ENCODE results near the gene NRCAM.

NRCAM gene

DNA sequence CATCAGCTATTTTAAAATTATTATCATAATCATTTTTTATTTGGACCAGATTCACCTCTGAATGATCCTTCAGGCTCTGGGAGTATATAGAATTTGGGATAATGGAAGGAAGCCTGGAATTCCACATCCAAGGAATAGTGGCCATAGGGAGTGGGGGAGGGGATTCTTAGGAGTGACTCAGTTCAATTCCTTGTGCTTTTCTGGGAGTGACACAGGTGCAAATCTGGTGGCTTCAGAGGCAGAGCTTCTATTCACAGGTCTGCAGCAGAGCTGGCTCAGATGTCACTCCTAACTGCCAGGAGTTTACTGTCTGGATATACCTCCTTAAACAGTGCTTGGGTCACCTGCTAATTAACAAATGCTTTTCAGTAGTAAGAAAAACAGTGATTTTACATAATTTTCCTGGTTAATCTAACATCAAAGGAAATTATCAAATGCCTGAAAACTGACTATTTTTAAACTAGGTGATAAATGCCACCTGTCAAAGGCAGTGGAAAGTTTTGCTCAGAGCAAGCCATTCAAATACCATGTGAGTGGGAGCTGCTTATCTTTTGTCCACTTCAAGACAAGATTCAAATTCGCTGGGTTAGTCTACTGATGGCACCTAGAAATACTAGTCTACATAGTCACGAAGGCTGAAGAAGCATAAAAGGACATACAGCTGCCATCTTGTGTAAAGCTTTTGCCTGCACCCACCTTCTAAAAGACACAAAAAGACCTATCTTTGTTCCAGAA lies 219.4 kb downstream of the NRCAM start:
- DNase-seq: no peak

DNA sequence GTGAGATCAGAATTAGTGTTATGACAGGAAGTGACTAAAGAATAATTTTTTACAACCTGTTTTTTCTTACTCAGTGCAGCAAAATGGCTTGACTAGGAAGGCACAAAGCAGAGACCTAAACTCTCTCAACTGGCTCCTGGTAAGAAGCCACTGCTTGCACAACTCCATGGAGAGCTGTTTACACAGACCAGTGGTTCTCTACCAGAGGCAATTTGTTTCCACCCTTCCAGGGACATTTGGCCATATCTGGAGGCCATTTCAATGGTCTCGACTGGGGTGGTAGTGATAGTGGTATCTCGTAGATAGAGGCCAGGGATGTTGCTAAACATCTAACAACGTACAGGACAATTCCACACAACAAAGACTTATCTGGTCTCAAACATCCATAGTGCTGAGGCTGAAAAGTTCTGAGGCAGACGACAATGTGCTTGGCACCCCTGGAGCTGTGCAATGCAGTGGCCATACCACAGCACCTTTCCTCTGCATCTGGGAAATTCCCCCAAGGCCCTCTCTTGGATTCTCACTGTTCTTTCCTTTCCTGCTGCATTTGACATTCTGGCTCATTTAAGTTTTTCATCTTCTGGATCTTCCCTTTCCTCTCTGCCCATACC lies 220.7 kb downstream of the NRCAM start:
- no peak for DNase-seq

DNA sequence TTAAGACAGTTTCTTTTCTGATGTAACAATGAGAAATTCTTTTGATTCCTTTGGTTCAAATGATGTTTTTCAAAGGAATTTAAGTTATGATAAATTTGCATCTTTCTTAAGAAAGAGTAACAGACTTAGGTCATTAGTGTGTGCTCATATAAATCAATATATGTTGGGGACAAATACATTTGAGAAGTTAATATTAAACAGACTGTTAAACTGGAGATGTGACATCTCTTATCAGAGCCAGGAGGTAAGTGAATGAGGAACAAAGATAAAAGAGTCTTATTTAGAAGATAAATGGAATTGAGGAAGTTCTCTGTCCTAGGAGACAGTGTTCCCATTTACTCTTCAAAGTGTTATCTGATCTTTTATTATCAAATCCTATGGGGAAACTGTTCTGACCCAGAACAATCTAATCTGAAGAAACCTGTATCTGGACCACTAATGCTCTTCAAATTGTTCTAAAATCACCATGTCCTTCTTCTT lies 221.2 kb downstream of the NRCAM start:
- no peak for DNase-seq

DNA sequence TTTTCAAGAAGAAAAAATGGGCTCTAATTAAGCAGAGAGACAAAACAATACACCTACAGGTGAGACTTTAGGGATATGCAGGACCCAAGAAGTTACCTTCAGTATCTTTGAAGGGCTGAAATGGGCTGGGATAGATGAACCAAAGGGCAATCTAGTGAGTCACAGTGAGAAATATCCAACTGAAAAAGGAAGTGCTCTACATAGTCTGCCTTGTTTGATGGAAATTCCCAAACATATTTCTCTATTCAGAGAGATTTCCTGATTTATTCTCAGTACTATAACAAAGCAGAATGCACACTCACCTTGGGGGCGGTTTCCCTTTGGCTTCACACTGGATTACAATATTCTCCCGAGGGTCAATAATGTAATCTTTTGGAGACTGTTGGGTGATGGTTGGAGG lies 222.0 kb downstream of the NRCAM start:
- no peak for DNase-seq

DNA sequence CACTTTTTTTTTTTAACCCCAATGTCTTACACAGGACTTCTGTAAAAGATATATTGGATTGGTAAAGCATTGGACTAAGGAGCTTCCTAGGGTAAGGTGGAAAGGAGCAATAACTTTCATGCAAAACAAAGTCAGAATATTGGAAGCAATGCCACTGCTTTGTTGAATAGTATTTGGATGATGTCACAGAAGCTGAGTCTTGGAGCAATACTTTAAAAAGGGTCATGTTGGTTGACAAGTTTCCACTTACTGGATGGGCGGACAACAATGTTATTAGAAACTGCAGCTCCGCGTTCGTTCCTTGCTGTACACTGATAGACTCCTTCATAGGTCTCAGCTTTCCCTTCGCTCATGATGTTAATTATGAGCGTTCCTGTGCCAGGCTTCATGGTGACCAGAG lies 224.2 kb downstream of the NRCAM start:
- DNase-seq: no peak

DNA sequence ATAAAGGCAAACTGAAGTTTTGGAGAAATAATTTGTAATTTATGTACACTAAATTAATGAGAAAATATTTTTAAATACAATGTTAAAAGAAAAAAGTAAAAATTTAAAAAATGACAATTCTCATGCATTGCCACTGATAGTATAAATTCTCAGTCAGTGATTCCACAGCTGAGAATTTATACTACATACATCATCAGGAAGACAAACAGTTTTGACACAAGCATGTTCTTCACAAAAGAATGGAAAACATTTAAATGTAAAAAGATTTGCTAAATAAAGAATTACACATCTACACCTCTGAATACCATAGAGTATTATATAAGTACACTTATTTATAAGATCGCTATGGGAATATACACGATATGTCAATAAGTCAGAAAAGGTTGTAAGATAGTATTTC lies 225.0 kb downstream of the NRCAM start:
- DNase-seq: no peak

DNA sequence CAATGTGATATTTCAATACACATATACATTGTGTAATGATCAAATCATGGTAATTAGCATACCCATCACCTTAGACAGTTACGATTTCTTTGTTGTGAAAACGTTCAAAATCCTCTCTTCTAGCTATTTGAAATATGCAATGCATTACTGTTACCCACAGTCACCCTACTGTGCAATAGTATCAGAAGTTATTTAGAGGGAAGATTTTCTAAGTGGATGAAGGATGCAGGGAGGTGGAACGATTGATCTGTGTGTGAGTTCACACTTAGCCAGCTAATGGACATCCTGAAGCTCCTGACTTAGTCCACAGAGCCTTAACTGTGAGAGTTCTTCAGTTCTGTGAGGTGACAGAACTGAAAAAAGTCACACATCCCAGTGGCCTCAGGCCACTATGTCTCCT lies 228.9 kb downstream of the NRCAM start:
- DNase-seq: no peak

DNA sequence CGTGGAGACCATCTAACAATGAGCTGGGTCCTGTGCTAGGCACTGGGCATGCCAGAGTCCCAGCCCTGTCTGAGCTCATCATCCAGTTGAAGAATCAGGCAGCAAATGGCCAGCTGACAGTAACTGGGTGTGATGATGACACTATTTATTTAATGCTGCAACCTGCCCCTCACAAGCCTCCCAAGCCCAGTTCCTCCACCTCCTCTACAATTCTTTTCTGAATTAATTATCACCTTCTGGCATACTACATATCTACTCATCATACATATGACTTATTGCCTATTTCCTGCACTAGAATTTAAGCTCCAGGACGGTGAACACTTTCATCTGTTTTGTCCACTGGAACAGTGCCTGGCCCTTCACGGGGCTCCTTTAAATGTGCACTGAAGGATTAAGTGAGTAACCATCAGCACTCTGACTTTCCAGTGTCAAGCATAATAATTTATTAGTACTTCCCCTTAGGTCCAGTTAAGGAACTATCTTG lies 229.4 kb downstream of the NRCAM start:
- DNase-seq: no peak

DNA sequence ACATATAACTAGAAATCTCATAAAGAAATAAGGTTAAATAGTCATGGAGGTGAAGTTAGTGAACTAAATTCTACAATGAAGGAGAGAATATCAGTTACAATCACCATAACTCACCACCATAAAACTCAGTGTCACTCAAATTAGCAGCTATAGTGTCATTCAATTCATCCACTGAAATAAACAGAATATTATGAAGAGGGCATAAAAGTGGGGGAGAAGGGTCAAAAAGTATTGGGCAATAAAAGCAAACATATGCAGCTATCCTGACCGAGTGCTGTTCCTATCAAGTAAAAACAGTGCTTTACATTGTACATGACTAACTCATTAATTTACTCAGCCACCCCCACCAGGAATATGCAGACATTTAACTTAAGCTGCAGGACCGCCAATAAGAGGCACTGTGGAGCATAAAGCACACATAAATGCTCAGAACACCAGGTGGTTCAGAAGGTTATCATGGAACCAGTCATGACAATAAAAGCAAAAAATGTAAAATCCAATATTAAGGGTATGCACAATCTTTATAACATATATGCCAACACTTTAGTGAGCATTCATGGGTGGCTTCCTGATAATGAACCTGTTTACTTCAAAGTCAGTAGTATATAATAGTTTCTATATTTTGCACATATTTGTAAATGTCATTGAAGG lies 230.6 kb downstream of the NRCAM start:
- no peak for DNase-seq

DNA sequence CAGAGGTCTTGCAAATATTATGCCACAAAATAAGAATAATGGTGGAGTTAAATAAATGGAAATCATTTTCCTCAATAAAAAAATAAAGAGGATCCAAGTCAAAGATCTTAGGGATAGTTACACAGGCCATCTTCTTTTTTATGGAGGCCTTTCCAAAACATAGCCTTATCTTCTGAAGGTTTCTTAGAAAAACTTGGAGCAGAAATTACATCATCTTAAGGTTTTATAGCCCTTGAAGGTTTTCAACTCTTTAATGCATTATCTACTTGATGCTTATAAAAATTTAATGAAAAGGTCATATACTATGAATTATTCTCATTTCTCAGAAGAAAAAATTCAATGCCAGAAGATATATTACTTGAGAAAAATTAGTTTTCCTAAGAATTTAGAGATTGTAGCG lies 231.8 kb downstream of the NRCAM start:
- DNase-seq: no peak

DNA sequence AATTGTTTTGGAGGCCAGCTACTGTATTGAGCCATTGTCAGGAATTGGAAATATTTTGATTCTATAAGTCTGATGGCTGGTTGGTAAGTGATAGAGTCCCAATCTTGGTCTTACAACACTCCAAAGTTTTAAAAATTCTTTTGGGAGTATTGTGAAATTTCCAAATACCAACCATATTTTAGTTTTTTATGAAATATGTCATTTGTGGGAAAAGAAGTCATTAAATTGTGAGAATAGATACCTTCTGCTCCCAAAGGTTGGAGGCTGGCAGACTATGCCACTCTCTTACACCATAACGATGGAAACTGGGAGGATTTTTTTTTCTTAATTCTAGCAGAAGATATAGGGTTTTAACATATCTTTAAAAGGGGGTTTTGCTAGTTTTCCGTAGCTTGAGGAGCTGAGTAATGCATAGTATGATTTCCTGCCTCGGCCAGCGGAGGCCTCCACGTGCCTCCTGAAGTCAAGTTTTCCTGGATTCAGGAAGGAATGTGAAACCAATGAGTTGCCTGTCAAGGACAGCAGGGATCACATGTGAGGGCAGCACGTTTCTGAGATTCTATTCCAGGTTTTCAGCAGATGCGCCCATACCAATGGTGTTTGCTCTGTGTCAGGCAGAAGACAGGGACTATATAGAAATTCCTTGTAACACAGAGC lies 233.9 kb downstream of the NRCAM start:
- no peak for DNase-seq

DNA sequence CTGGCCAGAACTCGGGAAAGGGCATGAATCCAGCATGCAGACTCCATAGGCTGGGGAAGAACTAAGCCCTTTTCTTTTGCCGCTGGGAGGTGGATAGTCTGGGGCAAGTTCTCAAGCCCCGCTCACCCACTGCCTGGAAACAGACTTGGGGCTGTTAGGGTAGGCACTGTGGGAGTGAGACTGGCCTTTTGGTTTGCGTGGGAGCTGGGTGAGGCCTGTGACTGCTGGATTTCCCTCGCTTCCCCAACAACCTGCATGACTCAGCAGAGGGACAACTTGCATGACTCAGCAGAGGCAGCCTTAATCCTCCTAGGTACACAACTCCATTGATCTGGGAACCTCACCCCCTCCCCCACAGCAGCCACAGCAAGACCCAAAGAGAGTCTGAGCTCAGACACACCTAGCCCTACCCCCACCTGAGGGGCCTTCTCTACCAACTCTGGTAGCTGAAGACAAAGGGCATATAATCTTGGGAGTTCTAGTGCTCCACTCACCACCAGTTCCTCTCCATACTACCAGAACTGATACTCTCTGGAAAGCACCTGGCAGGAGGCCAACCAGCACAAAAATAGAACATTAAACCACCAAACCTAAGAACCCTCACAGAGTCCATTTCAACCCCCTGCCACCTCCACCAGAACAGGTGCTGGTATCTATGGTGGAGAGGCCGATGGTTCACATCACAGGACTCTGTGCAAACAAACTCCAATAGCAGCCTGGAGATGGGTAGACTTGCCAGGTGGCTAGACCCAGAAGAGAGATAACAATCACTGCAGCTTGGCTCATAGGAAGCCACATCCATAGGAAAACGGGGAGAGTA lies 244.6 kb downstream of the NRCAM start:
- no peak for DNase-seq

DNA sequence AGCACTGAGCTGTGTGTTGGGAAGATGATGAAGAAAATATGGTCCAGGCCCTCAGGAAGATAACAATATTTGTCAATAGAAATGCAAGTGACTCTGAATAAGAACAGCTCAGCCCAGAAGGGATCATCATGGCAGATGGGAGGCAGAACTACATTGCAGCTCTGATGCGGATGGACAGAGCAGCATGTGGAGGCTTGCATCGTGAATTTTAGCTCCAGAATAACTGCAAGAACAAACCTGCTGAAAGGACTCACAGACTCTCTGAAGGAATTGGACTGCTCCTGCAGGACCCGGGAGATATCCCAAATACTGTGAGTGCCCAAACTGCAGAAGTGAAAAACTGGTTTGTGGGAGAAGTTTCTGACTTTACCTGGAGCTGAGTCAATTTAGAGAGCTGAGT lies 245.4 kb downstream of the NRCAM start:
- DNase-seq: no peak

DNA sequence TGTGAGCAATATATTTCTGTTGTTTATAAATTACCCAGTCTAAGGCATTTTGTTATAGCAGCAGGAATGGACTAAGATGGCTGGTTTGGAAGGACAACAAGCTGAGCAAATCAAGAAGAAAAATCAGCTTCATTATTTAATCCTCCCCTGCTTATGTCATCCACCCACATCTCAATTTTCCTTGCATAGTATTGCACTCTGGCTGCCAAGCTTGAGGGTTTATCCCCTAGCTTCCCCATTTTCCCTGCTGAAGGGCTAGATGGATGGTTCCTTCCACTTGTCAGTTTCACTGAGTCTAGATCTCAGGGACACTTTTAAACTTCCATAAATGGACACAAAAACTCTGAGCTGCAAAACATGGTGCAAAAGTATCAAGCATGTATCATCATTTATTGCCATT lies 250.9 kb downstream of the NRCAM start:
- DNase-seq: no peak

DNA sequence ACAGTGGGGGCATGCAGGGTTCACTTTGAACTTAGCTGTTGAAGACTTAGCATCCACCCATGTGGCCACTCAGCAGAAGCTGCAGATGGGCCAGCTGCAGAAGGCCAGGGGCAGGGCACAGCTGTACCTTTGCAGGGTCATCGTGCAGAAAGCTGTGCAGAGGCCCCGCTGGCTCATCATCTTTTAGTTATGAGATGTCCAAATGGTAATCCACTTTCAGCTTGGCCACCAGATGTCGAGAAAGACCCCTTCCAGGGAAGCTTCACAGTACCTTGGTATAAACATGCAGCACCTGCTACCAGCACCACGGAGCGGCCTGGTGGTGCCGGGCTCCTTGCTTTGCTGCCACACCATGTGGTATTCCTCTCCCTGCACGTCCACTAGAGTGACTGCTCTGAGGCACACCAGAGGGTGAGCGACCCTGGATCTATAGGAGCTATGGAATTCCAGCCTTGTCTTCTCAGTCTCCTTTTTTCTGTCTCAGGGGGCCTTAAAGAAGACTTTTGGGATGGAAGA lies 251.9 kb downstream of the NRCAM start:
- no peak for DNase-seq

DNA sequence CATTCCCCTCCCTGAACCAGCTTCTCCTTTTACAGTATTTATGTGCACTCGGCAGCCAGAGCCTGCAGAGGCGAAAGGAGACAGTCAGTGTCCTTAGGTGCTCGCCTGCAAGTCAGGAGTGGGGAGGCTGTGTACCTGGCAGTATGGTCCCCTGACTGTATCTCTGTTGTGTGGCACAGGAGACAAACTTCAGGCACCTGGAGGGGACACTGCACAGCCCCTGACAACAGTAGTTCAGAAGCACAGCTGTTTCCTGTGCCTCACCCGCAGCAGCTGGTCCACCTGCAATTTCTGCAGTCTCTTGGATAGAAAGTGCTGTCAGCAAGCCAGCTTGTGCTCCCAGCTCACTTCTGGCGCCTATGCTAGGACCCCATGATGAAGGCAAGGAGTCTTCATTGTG lies 252.7 kb downstream of the NRCAM start:
- DNase-seq: no peak

DNA sequence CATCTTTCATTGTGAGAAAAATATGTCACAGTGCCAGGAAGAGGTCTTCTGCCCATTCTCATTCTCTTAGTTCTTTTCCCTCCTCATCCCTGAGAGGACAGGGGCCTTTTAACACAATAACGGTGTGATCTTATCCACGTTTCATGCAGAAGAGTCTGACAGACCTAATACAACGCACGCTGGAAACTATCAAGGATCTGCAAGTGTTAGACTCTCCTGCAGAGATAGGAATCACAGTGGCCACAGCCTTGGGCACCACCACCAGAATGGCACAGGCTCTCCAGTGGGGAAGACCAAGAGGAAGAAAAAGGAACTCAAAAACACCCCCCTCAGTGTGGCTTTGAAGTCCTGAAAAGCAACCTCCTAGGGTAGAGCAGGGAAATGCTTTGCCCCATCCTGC lies 253.5 kb downstream of the NRCAM start:
- no peak for DNase-seq

DNA sequence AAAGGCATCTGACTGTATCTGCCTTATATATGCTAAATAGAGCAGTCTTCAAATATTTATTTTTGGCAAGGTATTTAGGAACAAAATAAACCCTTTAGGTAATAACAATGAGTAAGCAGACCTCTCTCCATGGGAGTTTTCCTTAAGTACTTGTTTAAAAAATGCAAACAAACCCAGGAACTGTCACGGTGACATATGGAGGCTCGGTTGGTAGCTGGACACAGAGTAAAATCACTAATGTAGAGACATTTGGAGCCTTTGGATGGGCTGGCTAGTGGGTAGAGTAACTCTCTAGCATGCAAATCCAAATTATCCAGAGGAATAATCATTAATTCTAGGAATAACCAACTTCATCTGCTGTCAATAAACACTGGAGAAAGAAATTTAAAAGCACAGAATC lies 254.5 kb downstream of the NRCAM start:
- DNase-seq: no peak

DNA sequence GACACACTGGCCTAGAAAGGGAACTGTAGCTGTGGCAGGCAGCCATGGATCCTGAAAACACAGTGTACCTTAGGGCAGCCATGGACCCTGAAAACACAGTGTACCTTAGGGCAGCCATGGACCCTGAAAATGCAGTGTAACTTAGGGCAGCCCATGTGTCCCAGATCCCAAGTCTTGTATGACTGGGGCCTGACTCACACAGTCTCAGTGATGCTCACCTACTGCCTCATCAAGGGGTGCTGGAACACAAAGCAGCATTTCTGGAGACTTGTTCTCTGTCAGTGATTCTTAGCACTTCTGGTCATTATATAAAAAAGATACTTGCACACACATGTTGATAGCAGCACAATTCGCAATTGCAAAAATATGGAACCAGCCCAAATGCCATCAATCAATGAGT lies 255.9 kb downstream of the NRCAM start:
- no peak for DNase-seq

DNA sequence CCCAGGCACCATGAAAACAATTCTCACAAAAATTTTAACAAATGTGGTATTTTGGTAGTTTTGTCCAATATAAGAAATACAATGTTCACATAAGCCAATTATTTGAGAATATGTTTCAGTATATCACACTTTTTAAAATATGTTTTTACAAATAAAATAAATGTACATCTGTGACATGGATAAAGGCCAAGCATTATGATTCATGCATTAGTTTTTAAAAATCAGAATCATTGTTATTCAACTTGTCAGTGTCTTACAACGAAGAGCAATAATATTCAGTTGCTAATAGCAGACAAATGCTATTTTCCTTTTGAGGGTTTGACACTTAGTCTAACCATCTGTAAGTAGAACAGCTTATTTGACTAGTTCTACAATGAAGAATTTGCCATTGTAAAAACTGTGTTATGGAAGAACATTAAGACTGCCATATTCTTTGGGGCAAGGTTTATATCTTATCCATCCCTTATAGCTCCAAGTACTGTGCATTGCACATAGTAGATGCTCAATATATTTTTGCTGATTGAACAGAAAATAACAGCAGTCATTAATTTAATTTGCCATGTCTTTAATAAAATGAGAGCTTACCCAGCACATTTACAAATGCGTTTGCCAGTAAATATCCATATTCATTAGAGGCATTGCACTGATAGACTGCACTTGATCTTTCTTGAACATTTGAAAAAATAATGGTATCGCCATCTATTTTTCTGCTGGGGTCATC lies 258.7 kb downstream of the NRCAM start:
- DNase-seq: no peak

DNA sequence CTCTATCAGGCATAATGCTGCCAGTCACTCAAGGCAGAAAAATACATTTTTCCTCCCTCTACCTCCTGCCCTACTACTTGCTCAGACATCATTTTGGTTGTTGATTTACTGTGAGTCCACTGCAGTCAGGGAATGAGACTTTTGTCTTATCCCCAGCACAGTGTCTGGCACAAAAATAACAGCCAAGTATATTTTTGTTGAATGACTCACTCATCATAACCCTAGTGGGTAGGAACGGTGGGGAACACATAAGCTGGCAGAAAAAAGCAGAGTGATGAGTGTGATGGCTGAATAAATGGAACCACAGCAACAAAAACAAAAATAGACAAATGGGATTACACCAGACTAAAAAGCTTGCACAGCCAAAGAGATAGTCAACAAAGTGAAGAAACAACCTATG lies 260.2 kb downstream of the NRCAM start:
- no peak for DNase-seq
